SU-DHL-6 (cell line): Measurements from ENCODE around the gene ZNF629.

ENCODE experiments used
- H2AFZ ChIP-seq: fragments of 200-600 bp; sonication (generic); 2 replicates; pipeline ENCODE4 v1.6.1; 2014; ENCODE audit warnings: low read depth, mild to moderate bottlenecking, moderate library complexity, mixed read lengths, antibody characterized with exemption, low read length; ENCODE audit not compliant: severe bottlenecking
- H3F3A ChIP-seq: fragments of 200-600 bp; shearing (Covaris generic); 2 replicates; pipeline ENCODE4 v1.6.0; 2016; ENCODE audit warnings: antibody characterized with exemption, mild to moderate bottlenecking; ENCODE audit not compliant: insufficient read depth
- H3K27ac ChIP-seq: fragments of 200-600 bp; sonication (generic); 2 replicates; pipeline ENCODE4 v1.5.1; 2016; ENCODE audit warnings: low read depth, mild to moderate bottlenecking, low read length, moderate library complexity, mixed read lengths
- H3K27me3 ChIP-seq: fragments of 200-600 bp; sonication (generic), shearing (Covaris generic); 2 replicates; pipeline ENCODE4 v1.6.0; 2014; ENCODE audit warnings: mild to moderate bottlenecking, low read length
- H3K36me3 ChIP-seq: fragments of 200-600 bp; sonication (generic); 2 replicates; pipeline ENCODE4 v1.6.1; 2014; ENCODE audit warnings: mild to moderate bottlenecking, low read length, mixed read lengths
- H3K4me2 ChIP-seq: fragments of 300-600, 200-600 bp; shearing (Covaris generic), sonication (generic); 2 replicates; pipeline ENCODE4 v1.6.0; 2014; ENCODE audit warnings: low read length, low read depth, mild to moderate bottlenecking; ENCODE audit not compliant: poor library complexity, severe bottlenecking
- H3K4me3 ChIP-seq: fragments of 200-600 bp; sonication (generic); 2 replicates; pipeline ENCODE4 v1.5.1; 2014; ENCODE audit warnings: antibody characterized with exemption, low read length, mild to moderate bottlenecking, mixed read lengths; ENCODE audit not compliant: insufficient read depth, poor library complexity, severe bottlenecking
- H3K79me2 ChIP-seq: fragments of 200-600 bp; sonication (generic); 2 replicates; pipeline ENCODE4 v1.6.1; 2014; ENCODE audit warnings: mild to moderate bottlenecking, low read length, moderate library complexity; ENCODE audit not compliant: insufficient read depth
- H3K9ac ChIP-seq: fragments of 200-600 bp; sonication (generic); 2 replicates; pipeline ENCODE4 v1.7.0; 2014; ENCODE audit warnings: mild to moderate bottlenecking, low read length
- H3K9me2 ChIP-seq: fragments of 200-600 bp; sonication (generic); replicated peaks from 2 replicates; pipeline ENCODE4 v1.6.1; 2014; ENCODE audit warnings: low read length; ENCODE audit not compliant: insufficient read depth
- H3K9me3 ChIP-seq: fragments of 200-600 bp; sonication (generic); 2 replicates; pipeline ENCODE4 v1.6.1; 2014; ENCODE audit warnings: low read length, mixed read lengths; ENCODE audit not compliant: insufficient read depth
- H4K20me1 ChIP-seq: fragments of 200-600 bp; sonication (generic); 2 replicates; pipeline ENCODE4 v1.6.1; 2014; ENCODE audit warnings: low read depth, mild to moderate bottlenecking, antibody characterized with exemption, low read length, moderate library complexity, mixed read lengths
- CTCF ChIP-seq: fragments of 200-600 bp; sonication (generic); IDR thresholded peaks from one replicate; pipeline ENCODE4 v1.5.1; 2017; ENCODE audit warnings: antibody characterized with exemption, mild to moderate bottlenecking, low read length, moderate library complexity; ENCODE audit not compliant: insufficient read depth, poor library complexity, severe bottlenecking
- EZH2phosphoT487 ChIP-seq: fragments of 200-600 bp; sonication (generic), shearing (Covaris generic); conservative IDR thresholded peaks from 2 replicates; pipeline ENCODE4 v1.6.1; 2018; ENCODE audit warnings: mild to moderate bottlenecking, antibody characterized with exemption, low read length, moderate library complexity, mixed read lengths

The ZNF629 gene

GRCh38 chr16:30786936-30787612 lies at the start of gene ZNF629:
Gene ZNF629, minus strand, starts transcription at chr16:30787205. Its CDS starts 2,723 bp downstream, at chr16:30784482.
- H2AFZ ChIP-seq = no peak within 1 kb of the TSS
- no peak within 1 kb of the TSS for H3K4me2 ChIP-seq
- no peak within 1 kb of the TSS for H3K9ac ChIP-seq
- no peak for TF ChIP-seq EZH2phosphoT487
- no peak within 1 kb of the TSS for H3K27ac ChIP-seq
- no peaks in the 10 kb centered on the region for H3K79me2 ChIP-seq
- no peaks in the 10 kb centered on the region for H3K36me3 ChIP-seq
- no peaks in the 10 kb centered on the region for H3K9me3 ChIP-seq
- H3F3A ChIP-seq = no peaks in the 10 kb centered on the region
- no peaks in the 10 kb centered on the region for H3K9me2 ChIP-seq
- H4K20me1 ChIP-seq = no peaks in the 10 kb centered on the region
- H3K27me3 ChIP-seq = no peaks in the 10 kb centered on the region
- no peak within 1 kb of the TSS for H3K4me3 ChIP-seq

- H3K9me3 ChIP-seq = no peaks in the 10 kb centered on the region
- no peaks in the 10 kb centered on the region for H3K9me2 ChIP-seq
- no peaks in the 10 kb centered on the region for H3F3A ChIP-seq
- H3K4me3 ChIP-seq = no peak overlapping the region
- H2AFZ ChIP-seq = no peak overlapping the region
- H4K20me1 ChIP-seq = no peaks in the 10 kb centered on the region
- H3K27me3 ChIP-seq = no peaks in the 10 kb centered on the region
- no peaks in the 10 kb centered on the region for H3K79me2 ChIP-seq
- no peak for TF ChIP-seq EZH2phosphoT487
- no peak for TF ChIP-seq CTCF
- no peak overlapping the region for H3K27ac ChIP-seq
- no peaks in the 10 kb centered on the region for H3K36me3 ChIP-seq
- H3K9ac ChIP-seq = no peak overlapping the region
- no peak overlapping the region for H3K4me2 ChIP-seq
Measured at GRCh38 chr16:30834130-30834740, 47.2 kb upstream of the ZNF629 start.

GRCh38 chr16:30830072-30830417 lies 43.0 kb upstream of the ZNF629 start:
- Histone ChIP-seq H3K9me2 (no peaks in the 10 kb centered on the region), H3K9me3 (no peaks in the 10 kb centered on the region), H2AFZ (no peak overlapping the region), H4K20me1 (no peaks in the 10 kb centered on the region), H3K36me3 (no peaks in the 10 kb centered on the region), H3K27ac (no peak overlapping the region), H3K4me2 (no peak overlapping the region), H3F3A (no peaks in the 10 kb centered on the region), H3K27me3 (no peaks in the 10 kb centered on the region), H3K9ac (no peak overlapping the region), H3K79me2 (no peaks in the 10 kb centered on the region), H3K4me3 (no peak overlapping the region)
- TF ChIP-seq EZH2phosphoT487 (no peak), CTCF (no peak)
